GM20000 (cell line): Measurements from ENCODE around the gene NUP107.

ENCODE experiments used
- DNase-seq: peaks from one replicate; pipeline ENCODE4 v3.0.0; 2012; ENCODE audit warnings: low spot score
- CTCF ChIP-seq: IDR thresholded peaks from 2 replicates; pipeline ENCODE4 v1.5.1; 2012; ENCODE audit warnings: mild to moderate bottlenecking, control low read depth; ENCODE audit errors: extremely low read depth, missing control alignments

Gene NUP107

DNA sequence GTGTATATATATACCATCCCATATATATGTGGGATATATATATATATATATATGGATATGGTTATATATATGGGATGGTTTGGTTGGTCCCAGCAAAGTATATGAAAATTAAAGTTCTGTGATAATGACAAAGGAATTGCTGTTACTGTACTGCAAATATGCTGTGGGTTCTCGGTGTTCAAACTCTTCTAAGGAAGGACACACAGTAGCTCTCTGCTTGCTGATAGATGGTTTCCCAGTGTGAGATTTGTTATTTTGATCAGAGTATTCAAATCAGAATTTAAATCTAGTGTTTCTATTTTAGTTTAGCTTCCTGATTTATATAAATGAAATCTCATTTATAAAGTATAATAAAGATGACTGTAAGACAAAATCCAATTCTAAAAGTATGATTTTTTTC lies 78.9 kb downstream of the NUP107 start:
- no peak for TF ChIP-seq CTCF

GRCh38 chr12:68766646-68767045 lies 79.9 kb downstream of the NUP107 start:
- no peak for TF ChIP-seq CTCF
- no peak for DNase-seq

More for the DNA sequence above, 78.9 kb downstream of the NUP107 start:
- no peak for DNase-seq

- no peak for TF ChIP-seq CTCF
- DNase-seq, result no peak
Measured at GRCh38 chr12:68767191-68767590, 80.4 kb downstream of the NUP107 start.

GRCh38 chr12:68768431-68768939 lies 81.7 kb downstream of the NUP107 start:
- no peak for DNase-seq
- no peak for TF ChIP-seq CTCF

DNA sequence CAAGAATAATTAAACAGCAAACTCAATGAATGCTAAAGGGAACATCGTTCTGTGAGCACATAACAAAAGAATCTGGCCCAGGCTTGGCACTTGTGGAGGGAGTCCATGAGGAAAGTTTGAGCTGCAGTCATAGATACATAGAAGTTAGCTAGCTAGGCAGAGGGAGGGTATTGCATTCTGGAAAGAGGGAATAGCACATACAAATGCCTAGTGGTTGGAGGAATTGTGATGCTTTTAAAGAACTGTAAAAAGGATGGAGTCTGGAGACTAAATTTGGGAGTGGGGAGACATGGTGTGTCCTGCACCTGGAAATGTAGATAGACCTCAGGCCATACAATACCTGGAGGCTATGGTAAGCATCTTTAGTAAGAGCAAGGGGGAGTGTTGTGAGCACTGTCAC lies 83.2 kb downstream of the NUP107 start:
- no peak for DNase-seq
- TF ChIP-seq CTCF, result no peak

DNA sequence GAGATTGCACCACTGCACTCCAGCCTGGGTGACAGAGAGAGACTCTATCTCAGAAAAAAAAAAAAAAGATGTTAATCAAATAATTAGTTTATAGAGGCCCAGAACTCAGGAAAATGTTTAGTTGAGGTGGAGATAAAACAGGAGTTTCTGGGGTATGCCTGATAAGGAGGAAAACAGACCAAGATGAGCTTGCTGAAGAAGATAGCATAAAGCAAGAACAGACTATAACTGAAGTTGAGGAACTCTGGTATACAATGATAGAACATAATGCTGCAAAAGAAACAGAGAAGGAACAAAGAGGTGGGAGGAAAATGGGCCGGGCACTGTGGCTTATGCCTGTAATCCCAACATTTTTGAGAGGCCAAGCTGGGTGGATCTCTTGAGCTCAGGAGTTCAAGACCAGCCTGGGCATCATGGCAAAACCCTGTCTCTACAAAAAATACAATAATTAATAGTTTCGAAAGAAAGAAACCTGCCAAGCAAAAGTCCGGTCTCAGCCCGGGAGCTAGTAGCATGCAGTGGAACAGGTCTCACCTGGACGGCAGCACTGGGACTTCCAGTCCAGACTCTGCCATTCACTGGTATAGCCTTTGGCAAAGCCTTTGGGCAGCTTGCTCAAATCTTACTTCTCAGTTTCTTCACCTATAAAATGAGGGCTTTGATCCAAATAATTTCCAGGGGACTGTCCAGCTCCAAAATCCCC lies 84.6 kb downstream of the NUP107 start:
- no peak for TF ChIP-seq CTCF
- DNase-seq, result no peak

- DNase-seq, result peak; percentile 26
- no peak for TF ChIP-seq CTCF
Measured at GRCh38 chr12:68772714-68773113, 85.9 kb downstream of the NUP107 start.
